Measurements from ENCODE around the gene DDAH1. TPM values are rescaled to one million over a fixed set of nuclear protein-coding genes. Genes with fewer than 3 reads are reported as not detected.

Gene DDAH1
- total and polyA plus RNA-seq, 2 experiments from 2014 or later, result 29.4 to 41.7 TPM

GRCh38 chr1:85356130-85356529, 108.8 kb downstream of the DDAH1 start:
- H3K9me3 Mint-ChIP-seq, result no peaks in the 10 kb centered on the region
- H3K27ac Mint-ChIP-seq, result no peak overlapping the region
- H3K36me3 Mint-ChIP-seq (ENCODE audit: low read depth), result no peaks in the 10 kb centered on the region
- H3K27me3 ChIP-seq (ENCODE audit: insufficient read depth), result no peaks in the 10 kb centered on the region
- H3K27ac ChIP-seq (ENCODE audit: low read depth), result no peak overlapping the region
- H4K20me1 ChIP-seq (replicated peaks; ENCODE audit: insufficient read depth), result no peaks in the 10 kb centered on the region
- H3K4me1 Mint-ChIP-seq, result peaks cover 9% of the 10 kb centered on the region; the same call in 2 of the 3 replicates
- no peaks in the 10 kb centered on the region for H3F3A ChIP-seq (replicated peaks; ENCODE audit: low read depth)
- TF ChIP-seq CREB1 (CRISPR knock-in tag; IDR thresholded peaks at IDR 0.05; ENCODE audit: low read depth) (no peak), NANOG (IDR thresholded peaks at IDR 0.05; ENCODE audit: borderline replicate concordance) (no peak), JUNB (IDR thresholded peaks at IDR 0.05; ENCODE audit: unreplicated experiment) (no peak), STAT1 (IDR thresholded peaks at IDR 0.05; ENCODE audit: unreplicated experiment) (no peak), ZNF331 (CRISPR knock-in tag; IDR thresholded peaks at IDR 0.05; ENCODE audit: low read depth) (no peak), ZNF462 (CRISPR knock-in tag; IDR thresholded peaks at IDR 0.05) (no peak), EZH2 (IDR thresholded peaks at IDR 0.05; ENCODE audit: low read depth, unreplicated experiment) (no peak), POLR2AphosphoS5 (IDR thresholded peaks at IDR 0.05; ENCODE audit: low read depth) (no peak), EZH2phosphoT487 (IDR thresholded peaks at IDR 0.05; ENCODE audit: unreplicated experiment) (no peak), ZNF114 (CRISPR knock-in tag; IDR thresholded peaks at IDR 0.05) (no peak)
- TF ChIP-seq, protein P1, sequence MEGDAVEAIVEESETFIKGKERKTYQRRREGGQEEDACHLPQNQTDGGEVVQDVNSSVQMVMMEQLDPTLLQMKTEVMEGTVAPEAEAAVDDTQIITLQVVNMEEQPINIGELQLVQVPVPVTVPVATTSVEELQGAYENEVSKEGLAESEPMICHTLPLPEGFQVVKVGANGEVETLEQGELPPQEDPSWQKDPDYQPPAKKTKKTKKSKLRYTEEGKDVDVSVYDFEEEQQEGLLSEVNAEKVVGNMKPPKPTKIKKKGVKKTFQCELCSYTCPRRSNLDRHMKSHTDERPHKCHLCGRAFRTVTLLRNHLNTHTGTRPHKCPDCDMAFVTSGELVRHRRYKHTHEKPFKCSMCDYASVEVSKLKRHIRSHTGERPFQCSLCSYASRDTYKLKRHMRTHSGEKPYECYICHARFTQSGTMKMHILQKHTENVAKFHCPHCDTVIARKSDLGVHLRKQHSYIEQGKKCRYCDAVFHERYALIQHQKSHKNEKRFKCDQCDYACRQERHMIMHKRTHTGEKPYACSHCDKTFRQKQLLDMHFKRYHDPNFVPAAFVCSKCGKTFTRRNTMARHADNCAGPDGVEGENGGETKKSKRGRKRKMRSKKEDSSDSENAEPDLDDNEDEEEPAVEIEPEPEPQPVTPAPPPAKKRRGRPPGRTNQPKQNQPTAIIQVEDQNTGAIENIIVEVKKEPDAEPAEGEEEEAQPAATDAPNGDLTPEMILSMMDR (conservative IDR thresholded peaks at IDR 0.05; ENCODE audit: low read depth in 2 of 2), result no peak
- TF ChIP-seq, protein P2, sequence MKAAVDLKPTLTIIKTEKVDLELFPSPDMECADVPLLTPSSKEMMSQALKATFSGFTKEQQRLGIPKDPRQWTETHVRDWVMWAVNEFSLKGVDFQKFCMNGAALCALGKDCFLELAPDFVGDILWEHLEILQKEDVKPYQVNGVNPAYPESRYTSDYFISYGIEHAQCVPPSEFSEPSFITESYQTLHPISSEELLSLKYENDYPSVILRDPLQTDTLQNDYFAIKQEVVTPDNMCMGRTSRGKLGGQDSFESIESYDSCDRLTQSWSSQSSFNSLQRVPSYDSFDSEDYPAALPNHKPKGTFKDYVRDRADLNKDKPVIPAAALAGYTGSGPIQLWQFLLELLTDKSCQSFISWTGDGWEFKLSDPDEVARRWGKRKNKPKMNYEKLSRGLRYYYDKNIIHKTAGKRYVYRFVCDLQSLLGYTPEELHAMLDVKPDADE (IDR thresholded peaks at IDR 0.05), result no peak
- TF ChIP-seq, protein P3, sequence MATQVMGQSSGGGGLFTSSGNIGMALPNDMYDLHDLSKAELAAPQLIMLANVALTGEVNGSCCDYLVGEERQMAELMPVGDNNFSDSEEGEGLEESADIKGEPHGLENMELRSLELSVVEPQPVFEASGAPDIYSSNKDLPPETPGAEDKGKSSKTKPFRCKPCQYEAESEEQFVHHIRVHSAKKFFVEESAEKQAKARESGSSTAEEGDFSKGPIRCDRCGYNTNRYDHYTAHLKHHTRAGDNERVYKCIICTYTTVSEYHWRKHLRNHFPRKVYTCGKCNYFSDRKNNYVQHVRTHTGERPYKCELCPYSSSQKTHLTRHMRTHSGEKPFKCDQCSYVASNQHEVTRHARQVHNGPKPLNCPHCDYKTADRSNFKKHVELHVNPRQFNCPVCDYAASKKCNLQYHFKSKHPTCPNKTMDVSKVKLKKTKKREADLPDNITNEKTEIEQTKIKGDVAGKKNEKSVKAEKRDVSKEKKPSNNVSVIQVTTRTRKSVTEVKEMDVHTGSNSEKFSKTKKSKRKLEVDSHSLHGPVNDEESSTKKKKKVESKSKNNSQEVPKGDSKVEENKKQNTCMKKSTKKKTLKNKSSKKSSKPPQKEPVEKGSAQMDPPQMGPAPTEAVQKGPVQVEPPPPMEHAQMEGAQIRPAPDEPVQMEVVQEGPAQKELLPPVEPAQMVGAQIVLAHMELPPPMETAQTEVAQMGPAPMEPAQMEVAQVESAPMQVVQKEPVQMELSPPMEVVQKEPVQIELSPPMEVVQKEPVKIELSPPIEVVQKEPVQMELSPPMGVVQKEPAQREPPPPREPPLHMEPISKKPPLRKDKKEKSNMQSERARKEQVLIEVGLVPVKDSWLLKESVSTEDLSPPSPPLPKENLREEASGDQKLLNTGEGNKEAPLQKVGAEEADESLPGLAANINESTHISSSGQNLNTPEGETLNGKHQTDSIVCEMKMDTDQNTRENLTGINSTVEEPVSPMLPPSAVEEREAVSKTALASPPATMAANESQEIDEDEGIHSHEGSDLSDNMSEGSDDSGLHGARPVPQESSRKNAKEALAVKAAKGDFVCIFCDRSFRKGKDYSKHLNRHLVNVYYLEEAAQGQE (IDR thresholded peaks at IDR 0.05; ENCODE audit: unreplicated experiment), result no peak
- H3K4me2 ChIP-seq, result no peak overlapping the region
- H3K36me3 ChIP-seq (ENCODE audit: insufficient read depth), result no peaks in the 10 kb centered on the region
- ATAC-seq (no peak), DNase-seq (ENCODE audit: low spot score) (no peak)
- H3K4me1 ChIP-seq (ENCODE audit: insufficient read depth), result peaks cover 8% of the 10 kb centered on the region; the same call in 1 of the 2 replicates
- H3K4me3 Mint-ChIP-seq, result no peak overlapping the region
- no peaks in the 10 kb centered on the region for H3K79me2 ChIP-seq (replicated peaks; ENCODE audit: insufficient read depth)
- H3K27me3 Mint-ChIP-seq (ENCODE audit: insufficient read depth, low read depth, poor library complexity), result peaks cover 2% of the 10 kb centered on the region
- H3K4me3 ChIP-seq, result no peak overlapping the region
- H3K9me2 ChIP-seq (ENCODE audit: insufficient read depth), result no peaks in the 10 kb centered on the region
- H2AFZ ChIP-seq, result no peak overlapping the region

All from GM23338 (cell line).